Activated T-cell treated with anti-CD3 and anti-CD28 coated beads for 24 hours (primary cell): ENCODE data around the gene U2AF2.

Experiments used
- DNase-seq: peaks from one replicate; pipeline ENCODE4 v3.0.0-alpha.2; 2020; ENCODE audit warnings: low read depth

Gene U2AF2

GRCh38 chr19:55643003-55643886, 11.6 kb upstream of the U2AF2 start, which contains the start of gene ZNF581:
Gene ZNF581 (plus strand): TSS chr19:55643649. CDS start chr19:55644572, 923 bp downstream.
- peak; percentile 81 for DNase-seq

- no peak for DNase-seq
These were observed 11.0 kb upstream of the U2AF2 start for GRCh38 chr19:55643887-55644176.

- DNase-seq, result no peak
These were observed 10.5 kb upstream of the U2AF2 start for GRCh38 chr19:55644191-55644833.

- DNase-seq, result no peak
These were observed 9.9 kb upstream of the U2AF2 start for GRCh38 chr19:55644842-55645511.

DNA sequence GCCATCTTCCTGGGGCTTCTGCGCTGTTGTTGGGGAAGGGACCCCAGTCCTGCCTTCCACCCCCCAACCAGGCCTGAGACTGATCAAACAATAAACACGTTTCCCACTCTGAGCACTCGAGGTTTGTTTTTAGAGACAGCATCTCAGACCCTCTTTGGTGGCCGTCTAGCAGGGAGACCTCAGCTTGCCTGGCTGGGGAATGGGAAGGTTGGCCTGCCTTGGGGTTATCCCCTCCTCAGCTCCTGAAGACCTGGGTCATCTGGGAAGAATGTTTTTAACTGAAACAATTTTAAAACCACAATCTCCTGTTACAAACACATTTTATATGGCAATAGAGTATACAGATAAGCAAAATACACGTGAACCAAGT, 9.3 kb upstream of the U2AF2 start:
- no peak for DNase-seq

GRCh38 chr19:55646889-55647731, 7.7 kb upstream of the U2AF2 start:
- no peak for DNase-seq

- DNase-seq, result no peak
These were observed 6.9 kb upstream of the U2AF2 start, which contains the start of gene CCDC106 for GRCh38 chr19:55647732-55648584. Gene CCDC106 (plus strand): TSS chr19:55648212. CDS start chr19:55649047, 835 bp downstream.

DNA sequence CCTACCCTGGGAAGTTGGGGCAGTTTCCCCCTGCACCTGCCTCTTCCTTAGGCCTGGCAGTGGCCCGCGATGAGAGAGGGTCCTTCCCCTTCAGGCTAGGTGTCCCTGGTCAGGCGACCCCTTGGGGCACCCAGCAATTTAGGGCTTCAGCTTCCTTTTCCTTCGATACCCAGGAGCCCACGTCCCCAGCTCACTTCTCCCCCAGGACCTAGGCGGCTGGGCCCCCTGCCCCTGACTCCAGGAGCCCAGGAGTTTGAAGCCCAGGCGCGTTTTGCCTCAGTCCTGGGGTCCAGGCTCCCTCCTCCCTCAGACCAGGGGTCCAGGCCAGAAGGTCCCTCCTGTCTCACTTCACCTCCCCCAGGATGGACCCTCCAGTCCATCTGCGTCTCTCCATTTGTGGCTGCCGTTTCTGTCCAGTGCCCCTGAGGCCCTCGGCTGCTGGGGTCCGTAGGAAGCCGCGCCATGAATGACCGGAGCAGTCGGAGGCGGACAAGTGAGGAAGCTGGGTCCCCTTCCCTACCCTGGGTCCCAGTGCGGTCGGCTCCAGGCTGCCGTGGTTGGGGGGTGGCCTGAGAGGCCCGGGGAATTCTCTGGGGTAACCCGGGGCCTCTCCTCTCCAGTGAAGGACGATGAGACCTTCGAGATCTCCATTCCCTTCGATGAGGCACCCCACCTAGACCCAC, 6.1 kb upstream of the U2AF2 start:
- DNase-seq, result no peak

DNA sequence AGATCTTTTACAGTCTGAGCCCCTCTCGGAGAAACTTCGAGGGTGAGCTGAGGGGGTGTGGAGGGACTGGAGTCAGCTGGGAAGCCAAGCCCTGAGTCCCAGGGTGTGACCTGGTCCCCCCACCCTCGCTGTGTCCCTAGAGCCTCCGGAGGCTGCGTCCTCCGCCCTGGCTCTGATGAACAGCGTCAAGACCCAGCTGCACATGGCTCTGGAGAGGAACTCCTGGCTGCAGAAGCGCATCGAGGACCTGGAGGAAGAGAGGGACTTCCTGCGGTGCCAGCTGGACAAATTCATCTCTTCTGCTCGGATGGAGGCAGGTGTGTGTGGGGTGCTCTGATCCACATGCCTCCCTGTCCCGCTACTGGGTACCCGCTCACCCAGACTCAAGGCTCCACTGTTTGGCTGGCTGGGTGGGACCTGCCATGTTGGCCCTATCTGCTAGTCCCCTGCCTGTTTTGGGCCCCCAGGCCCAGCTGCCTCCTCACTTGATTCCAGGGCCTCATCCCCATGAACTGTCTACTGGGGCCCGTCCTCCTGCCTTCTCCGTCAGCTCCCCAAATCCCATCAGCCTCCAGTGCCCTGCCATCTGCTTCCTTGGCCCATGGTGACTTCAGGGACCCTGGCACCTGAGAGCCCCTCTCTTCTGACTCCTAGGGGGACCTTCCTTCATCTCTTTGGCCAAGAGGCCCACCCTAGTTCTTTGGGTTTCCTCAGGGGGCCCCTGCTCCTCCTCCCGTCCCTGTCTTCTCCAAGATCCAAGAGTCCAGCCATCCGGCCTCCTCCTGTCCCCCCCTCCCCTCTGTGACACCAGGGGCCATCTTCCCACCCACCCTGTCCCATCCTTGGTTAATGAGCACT, 5.3 kb upstream of the U2AF2 start:
- DNase-seq, result no peak

- no peak for DNase-seq
These were observed 4.7 kb upstream of the U2AF2 start for GRCh38 chr19:55650126-55650557.

- no peak for DNase-seq
These were observed 4.1 kb upstream of the U2AF2 start for GRCh38 chr19:55650602-55651230.

- no peak for DNase-seq
These were observed 3.6 kb upstream of the U2AF2 start for GRCh38 chr19:55651236-55651635.

DNA sequence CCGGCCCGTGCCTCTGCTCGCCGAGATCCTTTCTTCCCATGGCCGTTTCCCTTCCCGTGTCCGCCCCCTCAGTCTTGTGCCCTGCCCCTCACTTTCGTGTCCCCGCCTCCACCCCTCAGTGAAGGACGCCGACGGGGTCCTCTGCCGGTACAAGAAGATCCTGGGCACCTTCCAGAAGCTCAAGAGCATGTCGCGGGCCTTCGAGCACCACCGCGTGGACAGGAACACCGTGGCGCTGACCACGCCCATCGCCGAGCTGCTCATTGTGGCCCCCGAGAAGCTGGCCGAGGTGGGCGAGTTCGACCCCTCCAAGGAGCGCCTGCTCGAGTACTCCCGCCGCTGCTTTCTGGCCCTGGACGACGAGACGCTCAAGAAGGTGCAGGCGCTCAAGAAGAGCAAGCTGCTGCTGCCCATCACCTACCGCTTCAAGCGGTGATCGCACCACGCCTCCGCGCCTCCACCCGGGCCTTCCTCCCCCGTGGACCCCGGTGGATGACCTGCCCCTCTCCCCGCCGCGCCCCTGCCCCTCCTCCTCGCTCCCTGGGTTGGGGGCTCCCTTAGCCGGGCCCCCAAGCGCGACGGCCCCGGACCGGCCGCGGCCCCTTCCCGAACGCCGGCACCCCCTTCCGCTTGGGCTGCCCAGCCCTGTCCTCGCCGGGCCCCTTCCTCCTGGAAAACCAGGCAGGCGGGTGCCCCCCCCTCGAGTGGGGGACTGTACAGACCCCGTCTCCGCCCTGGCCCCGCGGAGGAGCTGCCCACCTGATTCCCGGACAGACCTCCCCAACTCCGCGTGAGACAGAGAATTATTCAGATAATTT, 2.3 kb upstream of the U2AF2 start:
- no peak for DNase-seq

- DNase-seq, result peak; percentile 98
These were observed 1.0 kb upstream of the U2AF2 start for GRCh38 chr19:55653651-55654322.

DNA sequence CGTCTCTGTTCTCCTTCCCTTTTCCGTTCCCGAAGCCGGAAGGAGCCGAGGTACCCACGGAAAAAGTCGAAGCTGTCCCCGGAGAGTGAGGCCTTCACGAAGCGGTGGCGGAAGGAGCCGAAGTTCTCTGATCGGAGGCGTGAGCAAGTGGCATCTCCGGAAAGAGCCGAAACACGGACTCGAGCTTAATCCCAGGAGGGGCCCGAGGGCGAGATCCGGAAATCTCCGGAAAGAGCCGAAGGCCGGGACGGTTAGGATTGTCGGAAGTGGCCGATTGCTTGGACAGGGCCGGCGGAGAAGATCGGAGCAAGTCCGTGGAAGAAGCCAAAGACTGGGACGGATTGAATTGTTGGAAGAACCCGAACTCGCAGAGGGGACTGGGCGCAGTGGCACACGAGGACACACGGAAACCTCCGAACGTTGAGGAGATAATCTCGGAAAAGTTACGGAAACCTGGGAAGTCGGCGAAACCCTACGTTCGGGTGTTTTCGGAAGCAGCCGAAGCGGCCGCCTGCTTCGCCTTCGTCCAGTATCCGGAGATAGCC, 440 bp upstream of the U2AF2 start:
- peak; percentile 99 for DNase-seq

DNA sequence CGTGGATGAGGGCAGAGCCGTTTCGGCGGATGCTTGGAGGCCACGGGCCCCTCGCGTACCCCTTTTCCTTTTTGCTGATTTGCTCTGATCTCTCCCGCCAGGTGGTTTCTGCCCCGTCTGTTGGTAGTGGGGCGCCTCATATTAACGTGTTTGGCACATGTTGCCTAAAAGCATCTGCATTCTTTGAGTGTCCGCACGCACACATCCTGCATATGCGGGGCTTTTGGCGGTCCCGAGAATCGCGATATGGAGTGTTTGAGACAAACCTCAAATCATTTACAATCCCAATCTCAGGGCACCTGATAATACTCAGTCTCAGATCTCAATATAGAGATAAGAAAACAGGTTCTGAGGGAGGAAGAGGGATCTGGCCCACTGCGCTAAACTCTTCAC, 809 bp downstream of the U2AF2 start:
- no peak for DNase-seq

- no peak for DNase-seq
These were observed 1.7 kb downstream of the U2AF2 start for GRCh38 chr19:55656552-55656951.
